Hematopoietic multipotent progenitor cell treated with erythropoietin and hydrocortisone succinate and interleukin-3 and kit ligand, for 15 days (in vitro differentiated cells): Measurements from ENCODE around the gene ERF.

ENCODE experiments used
- DNase-seq: peaks from one replicate; pipeline ENCODE4 v3.0.0-alpha.2; 2015; ENCODE audit warnings: low spot score

The ERF gene

DNA sequence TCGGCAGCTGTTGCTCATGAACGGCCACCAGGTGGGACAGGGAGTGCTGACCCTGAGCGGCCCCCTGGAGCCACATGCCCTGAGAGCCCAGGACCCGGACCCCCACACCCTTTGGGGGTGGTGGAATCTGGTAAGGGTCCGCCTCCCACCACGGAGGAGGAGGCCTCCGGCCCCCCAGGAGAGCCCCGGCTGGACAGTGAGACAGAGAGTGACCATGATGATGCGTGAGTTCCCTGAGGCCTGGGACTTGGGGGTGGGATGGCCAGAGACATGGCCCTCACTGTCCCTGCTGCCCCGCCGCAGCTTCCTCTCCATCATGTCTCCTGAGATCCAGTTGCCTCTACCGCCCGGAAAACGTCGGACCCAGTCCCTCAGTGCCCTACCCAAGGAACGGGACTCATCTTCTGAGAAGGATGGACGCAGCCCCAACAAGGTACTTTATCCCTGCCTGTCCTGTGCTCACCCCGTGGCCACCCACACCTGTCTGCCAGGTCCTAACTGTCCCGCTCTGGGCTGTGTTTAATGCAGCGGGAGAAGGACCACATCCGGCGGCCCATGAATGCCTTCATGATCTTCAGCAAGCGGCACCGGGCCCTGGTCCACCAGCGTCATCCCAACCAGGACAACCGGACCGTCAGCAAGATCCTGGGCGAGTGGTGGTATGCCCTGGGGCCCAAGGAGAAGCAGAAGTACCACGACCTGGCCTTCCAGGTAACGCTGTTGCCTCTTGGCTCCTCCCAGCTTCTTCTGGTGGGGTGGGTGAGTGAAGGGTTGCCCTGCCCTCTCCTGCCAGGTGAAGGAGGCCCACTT lies 32.3 kb upstream of the ERF start:
- DNase-seq, result no peak

DNA sequence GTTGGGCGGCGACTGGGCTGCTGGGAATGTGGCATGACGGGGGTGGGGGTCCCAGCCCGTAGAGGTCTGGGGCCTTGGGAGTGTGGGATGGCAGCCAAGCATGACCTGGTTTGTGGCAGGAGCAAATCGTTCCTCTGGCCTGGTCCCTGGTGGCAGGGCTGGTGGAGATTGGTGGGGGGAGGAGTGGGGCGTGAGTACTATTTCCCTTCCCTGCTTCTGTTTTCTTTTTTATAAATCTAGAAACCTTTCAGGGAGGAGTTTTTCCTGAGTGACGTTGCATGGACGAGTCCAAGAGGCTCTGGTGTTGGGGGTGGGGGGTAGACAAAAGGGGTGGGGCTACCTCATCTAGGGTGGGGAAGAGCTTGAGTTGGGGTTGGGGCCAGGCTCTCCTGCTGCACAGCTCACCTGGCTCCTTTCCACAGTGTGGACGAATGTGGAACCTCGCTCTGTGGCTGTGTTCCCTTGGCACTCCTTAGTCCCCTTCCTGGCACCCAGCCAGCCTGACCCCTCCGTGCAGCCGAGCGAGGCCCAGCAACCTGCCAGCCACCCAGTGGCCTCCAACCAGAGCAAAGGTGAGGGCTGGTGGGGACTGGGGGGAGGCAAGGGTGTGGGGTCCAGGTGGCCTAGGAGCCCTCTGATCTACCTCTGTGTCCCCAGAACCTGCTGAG lies 31.6 kb upstream of the ERF start:
- peak; percentile 24 for DNase-seq

GRCh38 chr19:42285988-42286348 lies 31.0 kb upstream of the ERF start:
- no peak for DNase-seq

DNA sequence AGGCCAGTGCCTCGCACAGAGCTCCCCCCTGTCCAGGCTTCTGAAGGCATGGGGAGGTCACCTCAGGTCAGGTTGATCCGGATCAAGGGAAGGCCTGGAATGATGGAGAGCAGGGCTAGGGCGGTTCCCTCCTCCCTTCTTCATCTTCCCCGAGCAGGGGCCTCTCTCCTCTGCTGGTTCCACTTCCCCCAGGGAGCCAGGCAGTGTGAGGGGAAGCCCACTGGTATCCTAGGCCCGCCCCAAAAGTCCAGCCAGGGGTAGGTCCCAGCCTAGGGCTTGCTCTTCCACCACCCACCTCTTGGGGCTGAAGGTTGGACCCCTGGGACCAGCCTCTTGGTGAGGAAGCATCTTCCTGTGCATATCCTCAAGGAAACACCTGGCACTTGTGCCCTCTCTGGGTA lies 30.6 kb upstream of the ERF start:
- DNase-seq, result no peak

DNA sequence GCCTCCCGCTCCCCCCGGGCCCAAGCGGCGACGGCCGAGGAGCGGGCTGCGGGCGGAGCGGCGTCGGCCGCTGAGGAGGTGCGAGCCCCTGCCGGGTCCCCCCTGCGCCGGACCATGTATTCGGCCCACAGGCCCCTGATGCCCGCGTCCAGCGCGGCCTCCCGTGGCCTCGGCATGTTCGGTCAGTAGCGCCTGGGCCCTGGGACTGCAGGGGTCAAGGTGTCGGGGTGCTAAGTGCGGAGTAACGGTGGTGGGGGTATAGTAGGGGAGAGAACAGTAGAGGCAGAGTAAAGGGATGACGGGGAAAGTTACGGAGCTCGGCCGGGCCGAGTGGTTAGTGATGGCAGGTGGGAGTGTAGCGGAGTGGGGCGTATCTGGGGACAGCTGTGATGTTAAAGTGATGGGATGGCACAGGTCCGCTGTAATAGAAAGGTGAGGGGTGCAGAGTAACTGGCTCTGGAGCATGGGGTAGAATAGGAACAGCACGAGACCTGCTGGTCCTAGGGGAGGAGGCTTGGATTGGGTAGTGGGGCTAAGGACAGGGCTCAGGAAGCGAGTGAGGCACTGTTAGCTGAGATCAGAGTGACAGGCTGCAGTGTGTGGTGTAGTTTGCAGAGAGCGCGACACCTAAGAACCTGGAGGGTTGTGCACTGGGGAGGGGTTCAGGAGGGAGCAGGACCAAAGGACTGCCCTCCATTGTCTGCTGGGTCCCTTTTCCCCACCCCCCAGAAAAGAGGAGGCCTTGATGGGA lies 29.8 kb upstream of the ERF start:
- DNase-seq, result peak; percentile 24

GRCh38 chr19:42284066-42284501 lies 29.2 kb upstream of the ERF start:
- peak; percentile 85 for DNase-seq

DNA sequence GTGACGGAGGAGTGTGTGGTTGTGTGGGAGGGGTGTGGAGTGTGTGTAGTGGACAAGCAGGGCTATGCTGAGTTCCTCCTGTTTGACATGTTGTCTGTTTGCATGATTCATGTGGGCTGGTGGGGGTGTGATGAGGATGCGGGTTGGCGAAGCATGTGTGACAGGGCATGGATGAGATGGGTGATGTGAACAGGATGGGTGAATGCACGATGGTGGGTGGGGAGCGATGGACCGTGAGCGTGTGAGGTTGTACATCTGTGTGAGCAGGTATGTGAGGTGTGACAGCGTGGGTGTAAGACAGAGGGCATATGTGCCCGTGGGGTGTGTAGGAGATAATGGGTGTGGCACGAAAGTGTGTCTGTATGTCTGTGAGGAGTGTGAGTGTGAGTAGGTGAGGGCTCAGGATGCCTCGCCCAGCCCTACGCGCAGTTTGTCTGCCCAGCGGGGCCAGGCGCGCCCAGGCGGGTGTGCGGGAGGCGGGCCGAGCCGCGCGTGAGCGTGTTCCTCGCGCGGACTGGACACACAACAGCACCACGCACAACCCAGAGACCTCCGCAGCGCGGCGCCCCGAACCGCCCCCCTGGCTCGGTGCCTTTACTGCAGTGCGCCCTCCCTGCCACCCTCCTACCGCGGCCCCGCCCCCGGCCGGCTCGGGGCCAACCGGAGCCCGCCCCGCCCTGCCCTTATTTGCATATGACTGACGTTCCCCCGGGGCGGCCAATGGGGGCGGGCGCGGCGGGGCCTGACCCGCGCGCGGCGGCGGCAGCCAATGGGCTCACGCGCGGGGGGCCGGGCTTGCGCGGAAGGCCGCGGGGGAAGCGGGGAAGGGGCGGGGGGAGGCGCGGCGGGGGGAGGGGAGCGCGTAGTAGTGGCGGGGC lies 28.5 kb upstream of the ERF start:
- peak; percentile 95 for DNase-seq

GRCh38 chr19:42282819-42283187 lies 27.9 kb upstream of the ERF start:
- DNase-seq, result no peak

DNA sequence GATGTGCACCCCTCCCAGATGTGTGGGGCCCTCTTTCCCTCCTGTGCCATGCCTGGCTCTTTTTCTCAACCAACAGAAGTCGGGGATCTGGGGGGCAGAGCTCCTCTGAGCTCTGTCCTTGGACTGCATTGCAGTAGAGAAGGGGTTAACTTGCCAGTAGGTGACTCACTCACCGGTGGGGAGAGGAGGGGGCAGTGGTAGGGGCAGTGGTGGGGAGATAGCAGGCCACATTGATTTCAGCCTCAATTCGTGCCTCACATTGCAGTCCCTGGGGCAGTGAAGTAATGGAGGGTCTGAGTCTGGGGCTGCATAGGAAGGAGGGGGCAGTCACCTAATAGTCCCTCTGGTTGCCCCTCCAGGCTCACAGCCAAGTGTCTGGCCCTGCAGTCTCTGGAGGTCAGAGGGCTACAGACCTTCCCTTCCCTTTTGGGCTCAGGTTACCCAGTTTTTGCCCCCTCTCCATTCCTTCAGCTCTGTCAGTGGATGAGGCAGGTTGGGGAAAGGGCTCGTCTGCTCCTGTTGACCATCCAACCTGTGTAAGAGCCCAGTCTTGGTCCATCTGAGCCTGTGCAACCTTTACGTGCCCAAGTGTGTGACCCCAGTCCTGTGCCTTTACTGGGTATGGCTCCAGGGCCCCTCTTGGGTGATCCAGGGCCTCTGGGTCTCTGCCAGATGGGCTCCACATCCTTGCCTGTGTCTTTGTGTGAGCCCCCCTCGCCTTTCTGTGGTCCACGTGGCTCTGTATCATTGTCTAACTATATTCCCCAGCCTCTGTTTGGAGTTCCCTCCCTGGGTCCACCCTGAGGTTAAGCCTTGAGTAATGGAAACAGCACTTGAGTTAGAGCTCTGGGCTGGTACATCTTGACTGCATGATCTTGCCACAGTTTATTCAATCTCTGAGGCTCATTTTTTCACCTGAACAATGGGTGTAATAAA lies 27.2 kb upstream of the ERF start:
- DNase-seq, result peak; percentile 17

- peak; percentile 51 for DNase-seq
Measured at GRCh38 chr19:42281146-42281826, 26.4 kb upstream of the ERF start.

DNA sequence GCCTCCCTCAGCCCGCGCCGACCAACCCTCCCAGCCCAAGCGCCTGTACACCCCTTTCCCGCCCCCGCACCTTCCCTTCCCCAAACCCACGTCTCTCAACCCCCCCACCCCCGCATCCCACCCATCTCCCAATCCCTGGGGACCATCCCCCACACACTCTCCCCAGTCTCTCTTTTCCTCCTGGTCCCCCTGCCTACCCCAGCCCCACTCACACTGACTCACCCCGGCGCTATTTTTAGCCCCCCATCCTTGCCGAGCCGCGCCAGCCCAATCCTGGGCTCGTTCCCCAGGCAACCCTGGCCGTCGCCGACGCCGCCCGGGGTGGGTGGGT lies 25.9 kb upstream of the ERF start:
- no peak for DNase-seq

DNA sequence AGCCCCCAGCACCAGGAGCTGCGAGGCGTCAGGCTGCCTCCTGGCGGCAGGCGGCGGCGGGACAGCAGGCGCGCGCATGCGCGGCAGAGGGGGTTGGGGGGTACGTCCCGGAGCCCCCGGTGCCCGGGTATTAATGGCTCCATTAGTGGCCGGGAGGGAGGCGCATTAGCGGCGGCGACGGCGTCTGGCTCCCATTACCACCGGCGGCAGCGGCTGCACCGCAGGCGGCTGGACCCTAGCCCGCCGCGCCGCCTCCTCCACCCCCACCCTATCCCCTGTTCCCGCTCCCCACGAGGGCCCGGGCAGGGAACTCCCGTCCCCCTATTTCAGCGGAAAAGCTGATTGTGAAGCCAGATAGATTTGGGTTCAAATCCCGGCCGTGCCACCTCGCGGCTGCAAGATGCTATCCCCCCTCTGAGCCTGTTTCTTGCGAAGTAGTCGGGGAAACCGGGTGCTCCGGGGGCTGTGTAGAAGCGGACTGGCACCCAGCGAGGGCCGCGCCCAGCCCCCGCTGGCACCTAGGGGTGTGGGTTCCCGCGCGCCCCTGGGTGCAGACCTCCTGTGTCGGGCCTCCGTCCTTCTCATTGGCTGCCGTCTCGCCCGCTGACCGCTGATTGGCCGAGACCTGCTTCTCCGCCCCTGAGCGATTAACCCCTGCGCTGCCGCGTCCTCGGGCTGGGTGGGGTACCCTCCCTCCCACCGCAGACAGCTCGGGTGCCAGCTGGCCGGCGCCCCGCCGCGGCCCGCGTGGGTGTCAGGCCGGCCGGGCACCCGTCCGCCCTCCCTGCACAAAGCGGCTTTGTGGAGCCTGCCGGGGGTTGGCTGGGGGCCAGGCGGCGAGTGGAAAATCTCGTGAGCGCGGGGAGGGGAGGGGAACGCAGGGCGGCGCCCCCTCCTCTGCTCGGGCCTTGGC lies 25.2 kb upstream of the ERF start:
- peak; percentile 86 for DNase-seq

DNA sequence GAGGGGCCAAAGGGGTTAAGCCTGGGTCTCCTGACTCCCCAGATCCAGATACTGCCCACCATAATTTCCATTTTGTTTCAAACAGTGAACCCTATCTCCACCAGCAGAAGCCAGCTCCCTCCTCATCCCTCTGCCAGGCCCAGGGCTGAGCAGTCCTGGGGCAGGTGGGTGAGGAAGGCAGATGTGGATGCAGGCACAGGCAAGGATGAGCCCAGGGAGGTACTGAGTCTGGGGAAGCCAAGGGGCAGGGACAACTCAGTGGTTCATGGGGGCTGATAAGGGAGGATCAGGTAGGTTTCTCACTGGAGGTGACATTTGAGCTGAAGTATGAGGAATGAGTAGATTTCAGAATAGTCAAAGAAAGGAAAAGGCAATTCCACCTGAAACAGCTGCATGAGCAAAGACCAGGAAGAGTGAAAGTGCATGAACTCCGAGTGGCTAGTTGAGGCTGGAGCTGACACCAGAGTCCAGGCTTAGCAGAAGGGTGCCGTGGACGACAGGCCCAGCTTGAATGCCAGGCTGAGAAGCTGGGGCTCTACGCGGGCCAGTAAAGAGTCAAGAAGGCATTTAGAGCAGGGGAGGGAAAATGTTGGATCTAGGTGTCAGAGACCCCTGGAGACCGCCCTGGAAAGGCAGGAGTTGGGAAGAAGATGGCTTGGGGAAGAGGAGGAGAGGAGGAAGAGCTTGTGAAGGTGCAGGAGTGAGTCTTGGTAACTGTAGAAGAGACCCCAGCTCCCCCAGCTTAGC lies 24.4 kb upstream of the ERF start:
- no peak for DNase-seq

DNA sequence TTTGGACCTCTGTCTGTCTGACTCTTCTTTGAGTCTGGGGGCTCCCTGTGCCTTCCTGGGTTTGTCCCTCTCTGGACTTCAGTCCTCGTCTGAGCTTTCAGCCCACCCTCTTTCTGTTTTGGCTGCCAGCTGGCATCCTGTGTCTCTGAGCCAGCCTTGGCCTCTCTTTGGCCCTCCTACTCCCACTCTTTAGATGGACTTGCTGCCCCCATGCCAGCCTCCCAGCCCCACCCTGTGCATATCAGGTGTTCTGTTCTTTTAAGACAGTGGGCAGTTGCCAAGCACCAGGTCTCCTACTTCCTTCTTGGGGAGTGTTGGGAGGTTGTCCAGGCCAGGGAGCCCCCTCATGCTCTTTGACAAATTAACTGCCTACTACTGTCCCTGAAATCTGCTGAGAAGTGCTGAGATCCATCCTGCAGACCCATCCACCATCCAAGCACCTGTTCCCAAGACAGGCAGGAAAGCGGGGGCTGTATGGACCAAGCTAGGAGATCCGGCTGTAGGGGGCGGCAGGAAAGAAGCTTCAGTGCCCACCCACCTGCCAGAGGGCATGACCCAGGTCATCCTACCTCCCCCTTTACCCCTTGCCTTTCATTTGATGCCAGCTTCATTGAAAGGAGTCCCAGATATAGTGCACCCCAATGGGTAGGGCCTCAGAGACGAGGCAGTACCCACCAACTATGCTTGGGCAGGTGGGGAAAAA lies 23.7 kb upstream of the ERF start:
- no peak for DNase-seq

GRCh38 chr19:42277821-42278451 lies 23.0 kb upstream of the ERF start:
- DNase-seq, result no peak

GRCh38 chr19:42276821-42277220 lies 21.9 kb upstream of the ERF start:
- DNase-seq, result no peak

GRCh38 chr19:42276284-42276683 lies 21.4 kb upstream of the ERF start:
- no peak for DNase-seq

- no peak for DNase-seq
Measured at GRCh38 chr19:42275517-42275916, 20.6 kb upstream of the ERF start.
